Activated CD8-positive, alpha-beta memory T cell treated with anti-CD3 and anti-CD28 coated beads for 36 hours (primary cell): Measurements from ENCODE around the gene PPIG. TPM values are rescaled to one million over a fixed set of nuclear protein-coding genes. Genes with fewer than 3 reads are reported as not detected.
"Not testable (repeated sequence)": the region's sequence is repeated elsewhere in the genome, so short reads cannot be mapped to it uniquely, and the experiment has no call there.

Experiments
- CTCF ChIA-PET: fragments of 350-600 bp; sonication (Branson Sonifier 250); formaldehyde crosslinking; loops from one replicate; lab custom pipeline; 2021; ENCODE audit warnings: antibody characterized with exemption; lab: Charles Lee
- POLR2A ChIA-PET: fragments of 350-600 bp; sonication (Branson Sonifier 250); formaldehyde crosslinking; loops from one replicate; lab custom pipeline; 2021; ENCODE audit warnings: antibody characterized with exemption; lab: Charles Lee
- total RNA-seq, 2 experiments: library from RNA; stranded (reverse); gene quantifications; one replicate each; pipeline ENCODE4 v1.2.3, GENCODE V29; 2021

The PPIG gene
- total RNA-seq, 2 experiments from 2014 or later: 59.4 to 62.6 TPM

- POLR2A ChIA-PET, CTCF ChIA-PET: not testable (repeated sequence)
Observed at GRCh38 chr2:169582552-169583266, 1.4 kb upstream of the PPIG start.

GRCh38 chr2:169583518-169583917 lies 633 bp upstream of the PPIG start:
- CTCF ChIA-PET: interaction anchor here (0.7 kb wide), 1 partner anchor 18 kb away, joined by 3 read pairs; no protein-coding TSS in a partner anchor

GRCh38 chr2:169585673-169586072 lies 1.5 kb downstream of the PPIG start:
- ChIA-PET CTCF (no interaction called here), POLR2A (interaction anchor here (1.6 kb wide), 1 partner anchor 13 kb away, joined by 14 read pairs; the partner anchor contains the start of gene FASTKD1)

More at GRCh38 chr2:169583518-169583917, 633 bp upstream of the PPIG start:
- POLR2A ChIA-PET: no interaction called here

- ChIA-PET CTCF (no interaction called here), POLR2A (no interaction called here)
Observed at GRCh38 chr2:169590804-169591203, 6.7 kb downstream of the PPIG start.

- POLR2A ChIA-PET: not testable (repeated sequence)
- CTCF ChIA-PET: interaction anchor here (1.4 kb wide), 1 partner anchor 144 kb away, joined by 3 read pairs; no protein-coding TSS in a partner anchor
Observed at GRCh38 chr2:169596546-169596945, 12.4 kb downstream of the PPIG start.

GRCh38 chr2:169598982-169599381 lies 14.8 kb downstream of the PPIG start:
- POLR2A ChIA-PET: no interaction called here
- CTCF ChIA-PET: interaction anchor here (0.6 kb wide), 1 partner anchor 1553 kb away, joined by 5 read pairs; no protein-coding TSS in a partner anchor

GRCh38 chr2:169599568-169599967 lies 15.4 kb downstream of the PPIG start:
- CTCF ChIA-PET: interaction anchor here (0.6 kb wide), 1 partner anchor 1552 kb away, joined by 5 read pairs; no protein-coding TSS in a partner anchor
- POLR2A ChIA-PET: no interaction called here

GRCh38 chr2:169609264-169609663 lies 25.1 kb downstream of the PPIG start:
- POLR2A ChIA-PET: no interaction called here
- CTCF ChIA-PET: interaction anchor here (0.5 kb wide), 1 partner anchor 190 kb away, joined by 3 read pairs; the partner anchor contains the start of gene SSB

- ChIA-PET POLR2A (no interaction called here), CTCF (no interaction called here)
Observed at GRCh38 chr2:169613876-169614275, 29.7 kb downstream of the PPIG start.

GRCh38 chr2:169615982-169616381 lies 31.8 kb downstream of the PPIG start:
- POLR2A ChIA-PET, CTCF ChIA-PET: not testable (repeated sequence)

- POLR2A ChIA-PET: no interaction called here
Observed at GRCh38 chr2:169619946-169620345, 35.8 kb downstream of the PPIG start.

GRCh38 chr2:169620509-169620908 lies 36.4 kb downstream of the PPIG start:
- ChIA-PET CTCF (no interaction called here), POLR2A (no interaction called here)

More at GRCh38 chr2:169619946-169620345, 35.8 kb downstream of the PPIG start:
- CTCF ChIA-PET: no interaction called here

- CTCF ChIA-PET: no interaction called here
- POLR2A ChIA-PET: no interaction called here
Observed at GRCh38 chr2:169623235-169623634, 39.1 kb downstream of the PPIG start.

- POLR2A ChIA-PET: no interaction called here
- CTCF ChIA-PET: no interaction called here
Observed at GRCh38 chr2:169625781-169626180, 41.6 kb downstream of the PPIG start.

- ChIA-PET POLR2A (no interaction called here), CTCF (no interaction called here)
Observed at GRCh38 chr2:169636440-169637097, 52.4 kb downstream of the PPIG start.

GRCh38 chr2:169637620-169638019 lies 53.5 kb downstream of the PPIG start:
- ChIA-PET POLR2A (no interaction called here), CTCF (interaction anchor here (0.6 kb wide), 1 partner anchor 1265 kb away, joined by 3 read pairs; no protein-coding TSS in a partner anchor)

GRCh38 chr2:169640104-169640503 lies 56.0 kb downstream of the PPIG start:
- POLR2A ChIA-PET: no interaction called here

GRCh38 chr2:169641464-169641863 lies 57.3 kb downstream of the PPIG start:
- ChIA-PET POLR2A (no interaction called here), CTCF (no interaction called here)

More at GRCh38 chr2:169640104-169640503, 56.0 kb downstream of the PPIG start:
- CTCF ChIA-PET: no interaction called here

GRCh38 chr2:169644173-169644572 lies 60.0 kb downstream of the PPIG start:
- POLR2A ChIA-PET: interaction anchor here (0.7 kb wide), 1 partner anchor 39 kb away, joined by 3 read pairs; no protein-coding TSS in a partner anchor
- CTCF ChIA-PET: interaction anchor here (1.2 kb wide), 1 partner anchor 118 kb away, joined by 3 read pairs; no protein-coding TSS in a partner anchor

GRCh38 chr2:169647496-169647895 lies 63.3 kb downstream of the PPIG start:
- ChIA-PET CTCF (interaction anchor here (0.6 kb wide), 1 partner anchor 201 kb away, joined by 3 read pairs; no protein-coding TSS in a partner anchor), POLR2A (no interaction called here)
